ENCODE data around the gene EN2.

EN2 gene

DNA sequence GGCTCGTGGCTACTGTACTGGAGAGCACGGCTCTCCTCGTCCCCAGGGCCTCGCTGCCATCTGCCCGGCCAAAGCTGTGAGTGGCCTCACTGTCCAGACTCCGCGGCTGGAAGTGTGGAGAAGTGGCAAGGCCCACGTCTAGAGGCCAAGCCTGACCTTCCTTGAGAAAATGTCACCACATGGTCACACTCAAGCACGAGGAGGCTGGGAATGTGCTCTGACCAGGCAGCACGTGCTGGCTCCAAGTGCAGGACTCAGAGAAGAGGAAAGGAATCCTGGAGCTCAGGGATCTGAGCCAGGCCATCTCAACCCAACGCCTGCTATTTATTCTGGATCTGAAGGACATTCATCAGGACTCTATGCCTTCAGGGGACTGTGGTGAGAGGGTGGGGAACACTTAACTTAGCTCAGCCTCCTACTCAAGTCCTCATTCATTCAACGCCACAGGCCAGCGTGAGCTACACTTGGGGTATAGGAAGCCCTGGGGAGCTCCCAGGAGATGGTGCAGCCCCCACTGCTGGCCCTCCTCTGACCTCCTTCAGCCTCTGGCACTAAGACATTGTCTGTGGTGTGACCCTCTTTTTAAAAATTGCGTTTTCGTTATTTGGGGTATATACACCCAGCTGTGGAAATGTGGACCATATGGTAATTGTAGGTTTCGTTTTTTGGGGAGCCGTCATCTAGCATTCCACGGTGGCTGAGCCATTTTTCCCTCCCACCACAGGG, 29.0 kb downstream of the EN2 start:
- DNase-seq (ENCODE audit: low spot score), result no peak

DNA sequence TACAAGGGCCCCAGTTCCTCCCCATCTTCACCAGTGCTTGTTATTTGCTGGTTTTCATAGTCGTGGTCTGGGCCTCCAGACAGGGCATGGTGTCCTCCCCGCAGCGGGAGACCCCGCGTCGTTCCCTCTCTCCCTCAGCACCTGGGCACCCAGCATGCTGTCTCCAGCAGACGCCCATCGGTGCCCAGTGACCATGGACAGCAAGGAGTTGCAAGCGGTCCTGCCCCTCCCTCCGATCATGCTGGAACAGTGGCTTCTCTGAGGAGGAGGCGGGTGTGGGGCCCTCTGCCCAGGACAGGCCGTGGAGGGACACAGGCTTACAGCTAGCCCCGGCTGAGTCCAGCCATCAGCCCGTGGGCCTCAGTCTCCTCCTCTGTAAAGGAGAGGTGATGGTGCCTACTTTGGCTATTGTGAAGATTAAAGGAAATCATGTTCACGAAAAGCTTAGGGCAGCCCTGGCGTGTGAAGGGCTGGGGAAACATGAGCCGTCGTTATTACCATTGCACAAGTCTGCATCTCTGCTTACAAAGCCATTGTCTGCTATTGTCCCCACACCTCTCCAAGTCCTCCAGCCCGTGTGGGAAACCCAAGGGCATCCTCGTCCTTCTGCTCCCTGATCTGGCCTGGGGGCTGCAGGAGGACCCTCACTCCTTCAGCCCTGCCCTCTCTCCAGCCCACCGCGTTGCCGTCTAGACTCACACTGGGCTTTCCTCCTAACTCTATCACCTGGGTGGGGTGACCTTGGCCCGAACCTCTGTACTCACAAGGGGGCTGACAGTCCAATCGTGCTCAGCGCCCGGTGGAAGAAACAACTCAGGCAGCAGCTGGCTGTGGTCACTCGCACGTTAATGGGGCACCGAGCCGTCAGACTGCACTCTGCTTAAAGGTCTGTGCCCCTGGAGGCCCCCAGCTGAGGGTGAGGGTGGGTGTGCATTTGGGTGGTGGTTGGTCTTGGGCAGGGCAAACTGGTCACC, 29.9 kb downstream of the EN2 start:
- no peak for DNase-seq (ENCODE audit: low spot score)

- no peak for DNase-seq (ENCODE audit: low spot score)
Measured at GRCh38 chr7:155488483-155489127, 30.7 kb downstream of the EN2 start.

DNA sequence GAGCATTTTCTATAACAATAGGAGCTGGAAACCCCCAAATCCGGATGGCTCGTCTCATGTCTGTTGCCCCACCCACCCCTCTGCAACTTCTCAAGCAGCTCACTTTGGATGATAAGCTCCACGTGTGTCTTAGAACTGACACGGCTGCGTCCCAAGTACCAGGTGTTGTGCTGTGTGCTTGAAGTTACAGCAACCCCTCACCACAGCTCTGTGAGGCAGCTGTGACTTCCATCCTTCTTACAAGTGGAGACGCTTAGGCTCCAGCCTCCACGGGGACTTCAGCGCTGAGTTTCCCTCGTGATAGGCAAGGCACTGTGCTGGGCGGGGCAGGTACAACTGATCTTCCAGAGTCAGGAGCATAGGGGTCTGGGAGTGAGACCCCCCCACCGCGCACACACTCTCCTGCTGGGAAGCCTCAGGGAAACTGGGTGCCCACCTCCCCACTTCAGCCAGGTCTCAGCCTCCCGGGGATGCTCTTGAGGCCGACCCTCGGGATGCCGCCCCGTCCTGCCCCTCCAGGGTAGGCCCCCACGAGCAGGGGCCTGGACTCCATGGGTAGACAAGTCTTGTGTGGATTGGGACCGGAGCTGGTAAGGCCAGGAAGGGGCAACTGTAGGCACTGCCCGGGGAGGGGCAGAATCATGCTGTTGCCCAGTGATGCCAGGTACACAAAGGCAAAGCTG, 31.4 kb downstream of the EN2 start:
- DNase-seq (ENCODE audit: low spot score), result no peak

- no peak for DNase-seq (ENCODE audit: low spot score)
Measured at GRCh38 chr7:155489862-155490696, 32.1 kb downstream of the EN2 start.

- peak; percentile 25 for DNase-seq (ENCODE audit: low spot score)
Measured at GRCh38 chr7:155490697-155491628, 33.0 kb downstream of the EN2 start.

DNA sequence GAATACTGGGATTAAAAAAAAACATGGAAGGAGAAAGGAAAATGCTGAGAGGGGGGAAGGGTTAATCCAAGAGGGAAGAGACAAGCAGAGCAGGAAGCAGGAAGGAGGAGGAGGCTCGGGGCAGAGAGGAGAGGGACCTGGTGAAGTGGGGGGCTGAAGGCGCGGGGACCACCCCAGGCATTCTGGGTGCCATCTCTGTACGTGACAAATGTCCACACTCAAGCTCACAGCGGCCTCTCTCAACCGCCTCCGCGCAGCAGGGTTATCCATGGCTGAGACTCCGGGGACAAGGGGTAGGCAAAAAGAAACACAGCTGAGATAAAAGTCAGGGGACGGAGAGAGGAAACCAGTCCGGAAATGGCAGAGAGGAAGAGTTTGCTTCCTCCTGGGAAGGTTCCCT, 33.9 kb downstream of the EN2 start:
- DNase-seq (ENCODE audit: low spot score), result no peak

DNA sequence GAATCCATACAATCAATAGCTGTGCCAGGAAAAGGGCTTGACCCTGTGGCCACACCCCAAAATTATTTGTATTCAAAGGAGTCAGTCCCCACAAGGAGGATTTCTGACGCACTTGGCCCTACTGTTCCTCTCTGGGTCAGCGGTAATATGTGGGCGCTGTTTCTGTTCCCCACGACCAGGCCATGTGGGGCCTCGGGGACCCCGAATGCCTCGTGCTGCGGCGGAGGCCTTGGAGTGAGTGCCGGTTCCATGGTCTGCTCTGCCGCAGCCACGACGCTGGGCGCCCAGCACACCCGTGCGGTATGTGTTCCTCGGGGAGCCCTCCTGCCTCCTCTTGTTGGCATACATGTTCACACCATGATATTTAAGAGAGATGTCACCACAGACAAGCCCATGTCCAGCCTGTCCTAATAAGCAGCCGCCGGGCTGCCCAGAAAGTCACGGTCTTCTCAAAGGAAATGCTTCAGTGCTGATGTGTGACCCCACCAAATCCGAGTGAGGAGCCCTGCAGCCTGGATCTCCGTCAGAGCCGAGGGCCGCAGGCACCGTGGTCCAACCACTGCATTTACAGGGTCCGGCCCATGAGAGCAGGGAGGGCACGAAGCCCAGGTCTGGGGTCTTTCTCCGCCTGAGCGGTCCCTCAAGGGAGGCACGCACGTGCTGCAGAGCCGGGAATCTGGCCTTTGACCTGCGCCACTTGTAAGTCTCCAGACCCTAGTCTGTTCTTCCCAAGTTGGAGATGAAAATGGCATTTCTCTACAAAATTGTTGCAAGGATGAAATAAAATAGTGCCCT, 36.0 kb downstream of the EN2 start:
- DNase-seq (ENCODE audit: low spot score), result no peak

DNA sequence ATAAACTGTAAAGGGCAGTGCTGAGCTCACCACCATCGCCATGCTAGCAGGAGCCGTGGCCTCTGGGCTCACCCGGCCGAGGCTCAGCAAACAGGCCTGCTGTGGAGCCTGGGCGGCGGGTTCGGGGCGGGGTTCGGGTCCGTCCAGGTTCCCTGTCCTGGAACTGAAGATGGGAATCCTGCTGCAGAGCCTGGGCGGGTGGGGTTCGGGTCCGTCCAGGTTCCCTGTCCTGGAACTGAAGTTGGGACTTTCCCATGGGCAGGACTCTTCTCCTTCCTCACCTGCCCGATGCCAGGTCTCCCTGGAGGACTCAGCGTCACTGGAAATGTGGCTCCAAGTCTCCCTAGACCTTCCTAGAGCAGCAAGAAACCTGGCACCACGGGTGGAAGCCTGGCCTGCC, 36.6 kb downstream of the EN2 start:
- no peak for DNase-seq (ENCODE audit: low spot score)

- no peak for DNase-seq (ENCODE audit: low spot score)
Measured at GRCh38 chr7:155495440-155496248, 37.7 kb downstream of the EN2 start.

DNA sequence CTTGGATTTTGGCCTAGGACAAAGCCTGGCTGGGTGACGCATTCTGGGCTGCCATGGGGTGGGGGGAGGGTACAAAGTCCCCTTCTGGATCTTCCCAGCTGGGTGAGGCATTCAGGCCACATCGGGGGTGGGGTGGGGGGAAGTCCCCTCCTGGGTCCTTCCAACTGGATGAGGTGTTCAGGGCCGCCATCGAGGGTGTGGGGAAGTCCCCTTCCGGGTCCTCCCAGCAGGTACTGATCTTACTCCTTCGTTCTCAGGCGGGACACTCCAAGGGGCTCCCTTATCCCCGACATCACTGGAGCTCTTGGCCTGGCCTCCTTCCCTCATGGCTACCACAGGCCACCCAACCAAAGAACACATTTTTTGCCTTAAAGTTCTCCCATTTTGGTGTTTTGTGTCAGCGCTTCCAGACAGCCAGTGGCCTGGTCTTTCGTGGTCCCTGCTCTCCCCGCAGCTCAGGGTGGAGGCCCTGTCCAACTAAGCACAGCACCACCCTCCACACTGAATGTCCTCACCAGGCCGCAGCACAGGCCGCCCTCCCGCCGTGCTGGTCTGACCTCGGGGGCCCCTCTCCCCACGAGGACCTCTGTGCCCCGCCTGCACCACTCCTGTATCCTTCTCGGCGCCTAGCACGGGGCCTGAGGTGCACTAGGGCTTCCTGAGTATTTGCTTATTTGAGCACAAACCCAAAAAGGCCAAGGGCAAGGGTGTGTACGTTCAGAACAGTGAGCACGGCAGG, 38.5 kb downstream of the EN2 start:
- no peak for DNase-seq (ENCODE audit: low spot score)

DNA sequence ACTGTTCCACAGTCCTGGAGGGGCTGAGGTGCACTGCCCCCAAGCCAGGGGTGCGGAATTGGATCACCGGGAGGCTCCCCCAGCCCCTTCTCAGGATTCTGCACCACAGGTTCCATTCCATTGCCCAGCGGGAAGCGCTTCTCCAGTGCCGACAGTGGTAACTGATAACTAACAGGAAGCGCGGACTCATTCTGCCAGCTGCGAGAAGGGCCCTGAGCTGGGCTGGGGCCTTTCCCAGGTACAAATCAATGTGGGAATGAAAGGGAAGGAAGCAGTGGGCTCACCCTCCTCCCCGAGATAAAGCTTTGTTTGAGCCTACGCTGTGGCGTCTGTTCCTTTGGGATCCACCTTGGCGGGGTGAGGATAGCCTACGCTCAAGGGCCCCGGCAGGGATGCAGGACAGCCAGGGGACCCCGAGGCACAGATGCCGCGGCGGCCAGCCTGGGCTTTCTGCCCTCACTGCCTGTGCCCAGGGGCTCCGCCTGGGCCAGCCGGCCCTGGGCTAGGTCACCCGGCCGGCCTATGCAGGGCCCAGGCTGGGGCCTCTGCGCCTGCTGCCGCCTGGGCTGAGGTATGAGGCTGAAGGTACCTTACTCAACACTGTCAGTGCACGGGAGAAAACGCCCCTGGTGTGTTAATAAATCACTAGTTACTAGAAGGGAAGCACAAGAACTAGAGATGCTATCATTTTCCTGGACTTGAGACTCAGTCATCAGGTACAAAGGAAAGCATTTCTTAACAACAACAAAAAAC, 39.4 kb downstream of the EN2 start:
- DNase-seq (ENCODE audit: low spot score), result no peak

DNA sequence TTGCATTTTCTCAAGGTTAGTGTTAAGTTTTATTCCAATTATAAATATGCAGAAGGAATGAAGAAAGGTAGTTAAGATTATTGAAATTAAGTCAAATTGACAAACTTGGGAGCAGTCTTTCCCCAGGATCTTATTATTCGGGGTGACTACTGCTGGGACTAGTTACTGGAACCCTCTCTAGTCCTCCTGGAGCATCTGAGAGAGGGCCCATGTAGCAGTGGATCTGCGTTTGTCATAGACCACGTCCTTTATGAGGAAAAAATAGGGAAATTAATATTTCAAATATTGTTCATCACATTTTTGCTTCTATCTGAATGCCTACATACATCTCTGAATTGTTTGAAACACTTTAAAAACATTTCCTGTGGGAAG, 47.5 kb downstream of the EN2 start:
- DNase-seq (ENCODE audit: low spot score), result no peak

GRCh38 chr7:155506854-155507337, 49.0 kb downstream of the EN2 start:
- no peak for DNase-seq (ENCODE audit: low spot score)

DNA sequence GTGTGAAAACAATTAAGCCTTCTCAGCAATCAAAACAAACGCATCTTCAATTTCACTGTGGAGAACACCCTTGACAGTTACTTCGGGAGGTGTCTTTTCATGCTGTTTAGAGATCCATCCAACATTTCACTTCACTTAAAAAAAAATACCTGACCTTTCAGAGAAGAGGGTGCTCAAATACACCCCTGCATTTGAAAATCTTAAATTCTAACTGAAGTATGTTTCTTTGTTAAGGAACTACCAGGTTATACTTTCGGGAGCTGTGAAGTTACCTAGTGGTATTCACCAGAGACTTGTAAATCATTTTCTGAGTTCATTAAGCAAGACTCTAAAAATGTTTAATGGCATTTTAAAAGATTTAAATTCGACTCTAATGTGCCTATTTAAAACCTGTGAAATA, 49.6 kb downstream of the EN2 start:
- no peak for DNase-seq (ENCODE audit: low spot score)

Data from Ammon's horn (tissue), 1 donor.